ENCODE results near the gene TRPC4AP.

Gene TRPC4AP

DNA sequence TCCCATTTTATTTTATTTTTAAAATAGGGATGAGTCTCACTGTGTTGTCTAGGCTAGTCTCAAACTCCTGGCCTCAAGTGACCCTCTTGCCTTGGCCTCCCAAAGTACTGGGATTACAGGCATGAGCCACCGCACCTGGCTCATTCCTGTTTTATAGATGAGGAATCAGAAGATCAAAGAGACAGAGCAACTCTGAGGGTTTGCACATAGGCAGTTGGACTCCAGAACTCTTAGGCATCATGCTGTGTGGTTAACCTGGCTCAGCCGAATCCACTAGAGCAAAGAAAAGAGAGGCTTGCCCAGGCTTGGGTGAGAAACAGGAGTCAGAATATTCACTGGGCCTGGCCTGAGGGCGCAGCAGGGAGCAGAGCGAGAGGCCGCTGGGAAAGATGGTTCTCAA is 127.6 kb downstream of the TRPC4AP start:
- no peak overlapping the region for H3K4me3 ChIP-seq (ENCODE audit: insufficient read depth, low read length, poor library complexity, severe bottlenecking)
- TF ChIP-seq, protein P1, sequence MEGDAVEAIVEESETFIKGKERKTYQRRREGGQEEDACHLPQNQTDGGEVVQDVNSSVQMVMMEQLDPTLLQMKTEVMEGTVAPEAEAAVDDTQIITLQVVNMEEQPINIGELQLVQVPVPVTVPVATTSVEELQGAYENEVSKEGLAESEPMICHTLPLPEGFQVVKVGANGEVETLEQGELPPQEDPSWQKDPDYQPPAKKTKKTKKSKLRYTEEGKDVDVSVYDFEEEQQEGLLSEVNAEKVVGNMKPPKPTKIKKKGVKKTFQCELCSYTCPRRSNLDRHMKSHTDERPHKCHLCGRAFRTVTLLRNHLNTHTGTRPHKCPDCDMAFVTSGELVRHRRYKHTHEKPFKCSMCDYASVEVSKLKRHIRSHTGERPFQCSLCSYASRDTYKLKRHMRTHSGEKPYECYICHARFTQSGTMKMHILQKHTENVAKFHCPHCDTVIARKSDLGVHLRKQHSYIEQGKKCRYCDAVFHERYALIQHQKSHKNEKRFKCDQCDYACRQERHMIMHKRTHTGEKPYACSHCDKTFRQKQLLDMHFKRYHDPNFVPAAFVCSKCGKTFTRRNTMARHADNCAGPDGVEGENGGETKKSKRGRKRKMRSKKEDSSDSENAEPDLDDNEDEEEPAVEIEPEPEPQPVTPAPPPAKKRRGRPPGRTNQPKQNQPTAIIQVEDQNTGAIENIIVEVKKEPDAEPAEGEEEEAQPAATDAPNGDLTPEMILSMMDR (IDR thresholded peaks at IDR 0.05; ENCODE audit: insufficient read depth, low read length, poor library complexity, severe bottlenecking), result no peak
- no peak for TF ChIP-seq EZH2phosphoT487 (conservative IDR thresholded peaks at IDR 0.05; ENCODE audit: low read length)
- H3K4me2 ChIP-seq (ENCODE audit: low read depth, low read length, poor library complexity, severe bottlenecking), result no peak overlapping the region
- no peak overlapping the region for H3K27ac ChIP-seq (ENCODE audit: low read depth, low read length)
- H3K27me3 ChIP-seq (ENCODE audit: low read length), result no peaks in the 10 kb centered on the region
- no peak overlapping the region for H3K9ac ChIP-seq (ENCODE audit: low read length)
- no peaks in the 10 kb centered on the region for H3K9me3 ChIP-seq (ENCODE audit: insufficient read depth, low read length)
- no peaks in the 10 kb centered on the region for H3K9me2 ChIP-seq (replicated peaks; ENCODE audit: insufficient read depth, low read length)
- no peaks in the 10 kb centered on the region for H3K36me3 ChIP-seq (ENCODE audit: low read length)
- H3K79me2 ChIP-seq (ENCODE audit: insufficient read depth, low read length), result no peaks in the 10 kb centered on the region
- H3F3A ChIP-seq (ENCODE audit: insufficient read depth), result no peaks in the 10 kb centered on the region
- H4K20me1 ChIP-seq (ENCODE audit: low read depth, low read length), result no peaks in the 10 kb centered on the region
- no peak overlapping the region for H2AFZ ChIP-seq (ENCODE audit: low read depth, low read length, severe bottlenecking)

DNA sequence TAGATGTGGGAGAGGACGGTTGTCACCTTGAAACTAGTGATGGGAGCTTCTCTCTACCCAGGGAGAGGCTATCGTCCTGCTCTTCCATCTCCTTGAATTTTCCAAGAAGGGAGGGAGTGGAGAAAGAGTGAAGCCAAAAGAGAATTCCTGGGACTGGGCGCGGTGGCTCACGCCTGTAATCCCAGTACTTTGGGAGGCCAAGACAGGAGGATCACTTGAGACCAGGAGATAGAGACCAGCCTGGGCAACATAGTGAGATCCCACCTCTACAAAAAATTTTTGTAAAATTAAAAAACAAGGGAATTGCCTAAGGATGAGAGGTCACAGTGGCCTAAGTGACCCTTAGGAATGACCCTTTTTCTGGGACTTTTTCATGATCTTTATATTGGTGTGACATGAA is 128.1 kb downstream of the TRPC4AP start:
- H3K9me3 ChIP-seq (ENCODE audit: insufficient read depth, low read length), result no peaks in the 10 kb centered on the region
- H3F3A ChIP-seq (ENCODE audit: insufficient read depth), result no peaks in the 10 kb centered on the region
- TF ChIP-seq EZH2phosphoT487 (conservative IDR thresholded peaks at IDR 0.05; ENCODE audit: low read length), result no peak
- TF ChIP-seq, protein P1 (IDR thresholded peaks at IDR 0.05; ENCODE audit: insufficient read depth, low read length, poor library complexity, severe bottlenecking), result no peak
- H3K9ac ChIP-seq (ENCODE audit: low read length), result no peak overlapping the region
- H3K27ac ChIP-seq (ENCODE audit: low read depth, low read length), result no peak overlapping the region
- no peak overlapping the region for H2AFZ ChIP-seq (ENCODE audit: low read depth, low read length, severe bottlenecking)
- no peak overlapping the region for H3K4me2 ChIP-seq (ENCODE audit: low read depth, low read length, poor library complexity, severe bottlenecking)
- no peaks in the 10 kb centered on the region for H3K36me3 ChIP-seq (ENCODE audit: low read length)
- H3K79me2 ChIP-seq (ENCODE audit: insufficient read depth, low read length), result no peaks in the 10 kb centered on the region
- H3K9me2 ChIP-seq (replicated peaks; ENCODE audit: insufficient read depth, low read length), result no peaks in the 10 kb centered on the region
- H4K20me1 ChIP-seq (ENCODE audit: low read depth, low read length), result no peaks in the 10 kb centered on the region
- H3K4me3 ChIP-seq (ENCODE audit: insufficient read depth, low read length, poor library complexity, severe bottlenecking), result no peak overlapping the region
- no peaks in the 10 kb centered on the region for H3K27me3 ChIP-seq (ENCODE audit: low read length)

DNA sequence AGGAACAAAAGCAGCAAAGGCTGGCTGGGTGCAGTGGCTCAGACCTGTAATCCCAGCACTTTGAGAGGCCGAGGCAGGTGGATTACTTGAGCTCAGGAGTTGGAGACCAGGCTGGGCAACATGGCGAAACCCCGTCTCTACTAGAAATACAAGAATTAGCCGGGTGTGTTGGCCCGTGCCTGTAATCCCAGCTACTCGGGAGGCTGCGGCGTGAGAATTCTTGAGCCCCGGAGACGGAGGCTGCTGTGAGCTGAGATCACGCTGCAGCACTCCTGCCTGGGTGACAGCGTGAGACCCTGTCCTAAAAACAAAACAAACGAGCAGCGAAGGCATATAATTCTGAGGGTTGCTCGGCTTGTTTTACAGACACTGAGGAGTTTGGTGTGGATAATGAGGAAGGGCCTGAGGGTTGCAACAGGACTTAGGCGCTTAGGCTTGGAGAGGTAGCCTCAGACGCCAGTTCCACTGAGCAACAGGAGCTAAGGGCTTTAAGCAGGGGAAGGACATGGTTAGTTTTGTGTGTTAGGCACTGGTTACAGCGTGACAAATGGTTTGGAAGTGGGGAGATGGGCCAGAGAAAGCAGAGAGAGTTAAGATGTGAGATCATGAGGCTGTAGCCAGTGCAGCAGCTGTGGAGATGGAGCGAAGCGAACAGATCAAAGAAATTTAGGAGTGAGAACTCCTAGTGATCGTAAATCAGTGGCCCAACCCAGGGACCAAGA is 135.7 kb downstream of the TRPC4AP start:
- no peak overlapping the region for H2AFZ ChIP-seq (ENCODE audit: low read depth, low read length, severe bottlenecking)
- no peaks in the 10 kb centered on the region for H3K9me2 ChIP-seq (replicated peaks; ENCODE audit: insufficient read depth, low read length)
- H3K9ac ChIP-seq (ENCODE audit: low read length), result no peak overlapping the region
- H3K27me3 ChIP-seq (ENCODE audit: low read length), result no peaks in the 10 kb centered on the region
- H3K9me3 ChIP-seq (ENCODE audit: insufficient read depth, low read length), result no peaks in the 10 kb centered on the region
- H3K36me3 ChIP-seq (ENCODE audit: low read length), result no peaks in the 10 kb centered on the region
- no peaks in the 10 kb centered on the region for H4K20me1 ChIP-seq (ENCODE audit: low read depth, low read length)
- TF ChIP-seq, protein P1 (IDR thresholded peaks at IDR 0.05; ENCODE audit: insufficient read depth, low read length, poor library complexity, severe bottlenecking), result no peak
- TF ChIP-seq EZH2phosphoT487 (conservative IDR thresholded peaks at IDR 0.05; ENCODE audit: low read length), result no peak
- no peak overlapping the region for H3K4me3 ChIP-seq (ENCODE audit: insufficient read depth, low read length, poor library complexity, severe bottlenecking)
- no peak overlapping the region for H3K4me2 ChIP-seq (ENCODE audit: low read depth, low read length, poor library complexity, severe bottlenecking)
- H3K27ac ChIP-seq (ENCODE audit: low read depth, low read length), result no peak overlapping the region
- H3K79me2 ChIP-seq (ENCODE audit: insufficient read depth, low read length), result peaks cover 4% of the 10 kb centered on the region; the same call in 1 of the 2 replicates
- no peaks in the 10 kb centered on the region for H3F3A ChIP-seq (ENCODE audit: insufficient read depth)

All from SU-DHL-6 (cell line).